Activated CD8-positive, alpha-beta memory T cell treated with anti-CD3 and anti-CD28 coated beads, Interleukin-2, amount 10 ng/mL, durations not matched to agents 7 days and 5 days (primary cell): ENCODE results near the gene GPRIN3. TPM values are rescaled to one million over a fixed set of nuclear protein-coding genes. Genes with fewer than 3 reads are reported as not detected.
A peak's percentile ranks its signal among the peaks of the same experiment; 100 is the strongest.

Experiments used
- ATAC-seq: fragments of 150-1000 bp; cut with Tn5 transposase; one replicate; pipeline ENCODE4 v1.10.0; 2021; ENCODE audit warnings: moderate library complexity
- CTCF ChIA-PET: fragments of 350-600 bp; sonication (Branson Sonifier 250); formaldehyde crosslinking; loops from one replicate; lab custom pipeline; 2021; ENCODE audit warnings: antibody characterized with exemption; lab: Charles Lee
- DNase-seq: peaks from one replicate; pipeline ENCODE4 v3.0.0-alpha.2; 2020
- H3K27ac Mint-ChIP-seq: one replicate; pipeline ENCODE4 v1.8.0; 2021; ENCODE audit warnings: mild to moderate bottlenecking, mixed read lengths
- H3K27me3 Mint-ChIP-seq: one replicate; pipeline ENCODE4 v1.8.0; 2021; ENCODE audit warnings: mixed read lengths
- H3K36me3 Mint-ChIP-seq: one replicate; pipeline ENCODE4 v1.8.0; 2021; ENCODE audit warnings: mild to moderate bottlenecking, mixed read lengths
- H3K4me1 Mint-ChIP-seq: one replicate; pipeline ENCODE4 v1.8.0; 2021; ENCODE audit warnings: mixed read lengths
- H3K4me3 Mint-ChIP-seq: one replicate; pipeline ENCODE4 v1.8.0; 2021; ENCODE audit warnings: mild to moderate bottlenecking, moderate library complexity, mixed read lengths
- H3K9me3 Mint-ChIP-seq: one replicate; pipeline ENCODE4 v1.8.0; 2022; ENCODE audit warnings: low read depth, mixed read lengths
- total RNA-seq, 2 experiments: library from RNA; stranded (reverse); gene quantifications; one replicate each; pipeline ENCODE4 v1.2.3, GENCODE V29; 2021

GPRIN3 gene
- total RNA-seq: 10 to 100 TPM; 66.9 to 67.5 TPM

- Mint-ChIP-seq H3K4me1 (peaks cover 36% of the 10 kb centered on the region), H3K4me3 (peak within 1 kb of the TSS; percentile 95), H3K36me3 (peaks cover 37% of the 10 kb centered on the region), H3K27ac (peak within 1 kb of the TSS; percentile 96), H3K27me3 (no peaks in the 10 kb centered on the region), H3K9me3 (no peaks in the 10 kb centered on the region)
- DNase-seq (peak; percentile 73), ATAC-seq (peak; percentile 56)
- CTCF ChIA-PET: interaction anchor here (1.1 to 1.6 kb wide), 5 partner anchors 9 to 128 kb away, joined by 3 to 7 read pairs (median 5); no protein-coding TSS in a partner anchor
Measured at GRCh38 chr4:89307446-89308160, at the start of gene GPRIN3. GPRIN3 (minus strand) TSS chr4:89307800; CDS start chr4:89250110, 57,690 bp downstream.

- Mint-ChIP-seq H3K9me3 (no peaks in the 10 kb centered on the region), H3K36me3 (no peaks in the 10 kb centered on the region), H3K4me3 (no peak overlapping the region), H3K27me3 (peaks cover 16% of the 10 kb centered on the region), H3K4me1 (no peaks in the 10 kb centered on the region), H3K27ac (no peak overlapping the region)
- ATAC-seq (no peak), DNase-seq (no peak)
- CTCF ChIA-PET: interaction anchor here (0.9 kb wide), 1 partner anchor 9 kb away, joined by 3 read pairs; no protein-coding TSS in a partner anchor
Measured at GRCh38 chr4:89357340-89357739, 49.7 kb upstream of the GPRIN3 start.

- H3K4me3 Mint-ChIP-seq: no peak overlapping the region
- CTCF ChIA-PET: no interaction called here
- H3K9me3 Mint-ChIP-seq: no peaks in the 10 kb centered on the region
- no peak for DNase-seq
- ATAC-seq: no peak
- H3K4me1 Mint-ChIP-seq: no peaks in the 10 kb centered on the region
- no peaks in the 10 kb centered on the region for H3K36me3 Mint-ChIP-seq
- peaks cover 13% of the 10 kb centered on the region for H3K27me3 Mint-ChIP-seq
- no peak overlapping the region for H3K27ac Mint-ChIP-seq
Measured at GRCh38 chr4:89356086-89356485, 48.5 kb upstream of the GPRIN3 start.

- no peak overlapping the region for H3K4me3 Mint-ChIP-seq
- peaks cover 13% of the 10 kb centered on the region for H3K27me3 Mint-ChIP-seq
- H3K9me3 Mint-ChIP-seq: peaks cover 1% of the 10 kb centered on the region
- DNase-seq: no peak
- H3K36me3 Mint-ChIP-seq: peaks cover 2% of the 10 kb centered on the region
- no peaks in the 10 kb centered on the region for H3K4me1 Mint-ChIP-seq
- CTCF ChIA-PET: interaction anchor here (1.2 kb wide), 1 partner anchor 9 kb away, joined by 3 read pairs; no protein-coding TSS in a partner anchor
- no peak for ATAC-seq
- H3K27ac Mint-ChIP-seq: no peak overlapping the region
Measured at GRCh38 chr4:89353514-89353913, 45.9 kb upstream of the GPRIN3 start.

- no peak for DNase-seq
Measured at GRCh38 chr4:89352541-89352940, 44.9 kb upstream of the GPRIN3 start.

GRCh38 chr4:89351201-89351600 is 43.6 kb upstream of the GPRIN3 start:
- no peaks in the 10 kb centered on the region for H3K27me3 Mint-ChIP-seq
- H3K4me1 Mint-ChIP-seq: no peaks in the 10 kb centered on the region
- CTCF ChIA-PET: interaction anchor here (1.7 kb wide), 1 partner anchor 9 kb away, joined by 4 read pairs; no protein-coding TSS in a partner anchor
- DNase-seq (no peak), ATAC-seq (no peak)
- peaks cover 12% of the 10 kb centered on the region for H3K9me3 Mint-ChIP-seq
- no peak overlapping the region for H3K4me3 Mint-ChIP-seq
- peaks cover 11% of the 10 kb centered on the region for H3K36me3 Mint-ChIP-seq
- H3K27ac Mint-ChIP-seq: no peak overlapping the region

More at GRCh38 chr4:89352541-89352940, 44.9 kb upstream of the GPRIN3 start:
- Mint-ChIP-seq H3K27ac (no peak overlapping the region), H3K36me3 (peaks cover 6% of the 10 kb centered on the region), H3K27me3 (peaks cover 10% of the 10 kb centered on the region), H3K4me3 (no peak overlapping the region), H3K4me1 (no peaks in the 10 kb centered on the region), H3K9me3 (peaks cover 6% of the 10 kb centered on the region)
- ATAC-seq: no peak
- CTCF ChIA-PET: no interaction called here

- Mint-ChIP-seq H3K27me3 (peaks cover 6% of the 10 kb centered on the region), H3K36me3 (peaks cover 11% of the 10 kb centered on the region), H3K9me3 (peaks cover 12% of the 10 kb centered on the region), H3K4me3 (no peak overlapping the region), H3K4me1 (no peaks in the 10 kb centered on the region), H3K27ac (no peak overlapping the region)
- DNase-seq (no peak), ATAC-seq (no peak)
- CTCF ChIA-PET: no interaction called here
Measured at GRCh38 chr4:89347363-89348025, 39.9 kb upstream of the GPRIN3 start.

GRCh38 chr4:89344571-89344970 is 37.0 kb upstream of the GPRIN3 start:
- H3K27ac Mint-ChIP-seq: no peak overlapping the region
- CTCF ChIA-PET: no interaction called here
- no peak overlapping the region for H3K4me3 Mint-ChIP-seq
- H3K27me3 Mint-ChIP-seq: peaks cover 6% of the 10 kb centered on the region
- DNase-seq (no peak), ATAC-seq (no peak)
- H3K9me3 Mint-ChIP-seq: peaks cover 12% of the 10 kb centered on the region
- no peaks in the 10 kb centered on the region for H3K4me1 Mint-ChIP-seq
- peaks cover 11% of the 10 kb centered on the region for H3K36me3 Mint-ChIP-seq

GRCh38 chr4:89338206-89338605 is 30.6 kb upstream of the GPRIN3 start:
- CTCF ChIA-PET: no interaction called here
- H3K27ac Mint-ChIP-seq: no peak overlapping the region
- H3K36me3 Mint-ChIP-seq: peaks cover 2% of the 10 kb centered on the region
- no peaks in the 10 kb centered on the region for H3K9me3 Mint-ChIP-seq
- H3K27me3 Mint-ChIP-seq: peaks cover 7% of the 10 kb centered on the region
- DNase-seq (no peak), ATAC-seq (no peak)
- peaks cover 4% of the 10 kb centered on the region for H3K4me1 Mint-ChIP-seq
- H3K4me3 Mint-ChIP-seq: no peak overlapping the region

GRCh38 chr4:89337681-89338080 is 30.1 kb upstream of the GPRIN3 start:
- CTCF ChIA-PET: no interaction called here
- peaks cover 4% of the 10 kb centered on the region for H3K4me1 Mint-ChIP-seq
- H3K36me3 Mint-ChIP-seq: peaks cover 2% of the 10 kb centered on the region
- H3K27me3 Mint-ChIP-seq: peaks cover 7% of the 10 kb centered on the region
- DNase-seq (no peak), ATAC-seq (no peak)
- H3K4me3 Mint-ChIP-seq: no peak overlapping the region
- H3K27ac Mint-ChIP-seq: no peak overlapping the region
- H3K9me3 Mint-ChIP-seq: no peaks in the 10 kb centered on the region

GRCh38 chr4:89336818-89337420 is 29.3 kb upstream of the GPRIN3 start:
- no peaks in the 10 kb centered on the region for H3K9me3 Mint-ChIP-seq
- peaks cover 2% of the 10 kb centered on the region for H3K36me3 Mint-ChIP-seq
- DNase-seq: no peak
- peaks cover 4% of the 10 kb centered on the region for H3K4me1 Mint-ChIP-seq
- no peak for ATAC-seq
- CTCF ChIA-PET: interaction anchor here (0.8 kb wide), 1 partner anchor 85 kb away, joined by 3 read pairs; no protein-coding TSS in a partner anchor
- H3K27me3 Mint-ChIP-seq: peaks cover 7% of the 10 kb centered on the region
- no peak overlapping the region for H3K27ac Mint-ChIP-seq
- H3K4me3 Mint-ChIP-seq: no peak overlapping the region

GRCh38 chr4:89334830-89335229 is 27.2 kb upstream of the GPRIN3 start:
- Mint-ChIP-seq H3K9me3 (no peaks in the 10 kb centered on the region), H3K27me3 (peaks cover 7% of the 10 kb centered on the region), H3K4me1 (peaks cover 5% of the 10 kb centered on the region), H3K4me3 (no peak overlapping the region), H3K36me3 (peaks cover 6% of the 10 kb centered on the region), H3K27ac (no peak overlapping the region)
- DNase-seq (no peak), ATAC-seq (no peak)
- CTCF ChIA-PET: interaction anchor here (0.6 kb wide), 1 partner anchor 25 kb away, joined by 3 read pairs; no protein-coding TSS in a partner anchor

GRCh38 chr4:89334311-89334710 is 26.7 kb upstream of the GPRIN3 start:
- DNase-seq: no peak
- peaks cover 7% of the 10 kb centered on the region for H3K27me3 Mint-ChIP-seq
- CTCF ChIA-PET: no interaction called here
- peaks cover 6% of the 10 kb centered on the region for H3K36me3 Mint-ChIP-seq
- no peak for ATAC-seq
- H3K4me3 Mint-ChIP-seq: no peak overlapping the region
- peaks cover 5% of the 10 kb centered on the region for H3K4me1 Mint-ChIP-seq
- no peaks in the 10 kb centered on the region for H3K9me3 Mint-ChIP-seq
- no peak overlapping the region for H3K27ac Mint-ChIP-seq
